Liver (tissue), 9 donors: ENCODE results near the gene NOX4. TPM values are rescaled to one million over a fixed set of nuclear protein-coding genes. Genes with fewer than 3 reads are reported as not detected.

ENCODE experiments used
- DNase-seq: peaks from one replicate; pipeline ENCODE4 v3.0.0-alpha.2; 2017; ENCODE audit warnings: low spot score
- H3K27ac ChIP-seq, 2 donors: one replicate each; pipeline ENCODE4 v1.7.0; 2013; ENCODE audit warnings: inconsistent platforms in 2 of 2, low read length in 2 of 2, control low read depth in 1 of 2, low read depth in 1 of 2, mild to moderate bottlenecking in 1 of 2
- H3K27me3 ChIP-seq, 4 donors: one replicate each; pipeline versions ENCODE4 v1.6.1 to v1.7.0; 2013; ENCODE audit warnings: low read length in 3 of 4, inconsistent platforms in 1 of 4, mild to moderate bottlenecking in 1 of 4, moderate library complexity in 1 of 4; ENCODE audit not compliant: control insufficient read depth in 4 of 4, insufficient read depth in 4 of 4
- H3K36me3 ChIP-seq, 4 donors: one replicate each; pipeline versions ENCODE4 v1.6.1 to v1.7.0; 2013; ENCODE audit warnings: low read length in 3 of 4, mild to moderate bottlenecking in 3 of 4, low read depth in 1 of 4, moderate library complexity in 1 of 4; ENCODE audit not compliant: control insufficient read depth in 4 of 4, insufficient read depth in 3 of 4
- H3K4me1 ChIP-seq, 4 donors: one replicate each; pipeline versions ENCODE4 v1.6.1 to v1.7.0; 2013; ENCODE audit warnings: low read length in 3 of 4, mild to moderate bottlenecking in 3 of 4, moderate library complexity in 1 of 4; ENCODE audit not compliant: control insufficient read depth in 4 of 4, insufficient read depth in 4 of 4
- H3K4me3 ChIP-seq, 3 donors: one replicate each; pipeline versions ENCODE4 v1.6.1 to v1.7.0; 2013; ENCODE audit warnings: low read length in 3 of 3, control low read depth in 1 of 3, low read depth in 1 of 3, mild to moderate bottlenecking in 1 of 3
- H3K9ac ChIP-seq, 2 donors: one replicate each; pipeline ENCODE4 v1.7.0; 2013; ENCODE audit warnings: low read length in 2 of 2, mild to moderate bottlenecking in 2 of 2, moderate library complexity in 2 of 2, control low read depth in 1 of 2, low read depth in 1 of 2
- H3K9me3 ChIP-seq, 4 donors: one replicate each; pipeline versions ENCODE4 v1.6.1 to v1.7.0; 2013; ENCODE audit warnings: low read length in 3 of 4; ENCODE audit not compliant: control insufficient read depth in 4 of 4
- ATF3 ChIP-seq: IDR thresholded peaks from 2 replicates; pipeline ENCODE4 v1.6.1; 2016; ENCODE audit warnings: antibody characterized with exemption
- CTCF ChIP-seq: fragments of 150-350 bp; IDR thresholded peaks from 2 replicates; pipeline ENCODE4 v1.5.1; 2017; ENCODE audit warnings: improper control_type of control experiment, low read depth, low read length; ENCODE audit not compliant: missing input control
- EGR1 ChIP-seq, 2 donors: IDR thresholded peaks; 2 replicates each; pipeline ENCODE4 v1.6.1; 2016 to 2018; ENCODE audit warnings: antibody characterized with exemption in 2 of 2, low read depth in 2 of 2
- FOXA1 ChIP-seq: IDR thresholded peaks from 2 replicates; pipeline ENCODE4 v1.6.1; 2016; ENCODE audit warnings: antibody characterized with exemption
- FOXA2 ChIP-seq: IDR thresholded peaks from 2 replicates; pipeline ENCODE4 v1.6.1; 2016; ENCODE audit warnings: antibody characterized with exemption
- GABPA ChIP-seq, 2 donors: IDR thresholded peaks in 1 of 2; conservative IDR thresholded peaks in 1 of 2; 2 replicates each; pipeline ENCODE4 v1.6.1; 2016; ENCODE audit warnings: antibody characterized with exemption in 2 of 2, mild to moderate bottlenecking in 1 of 2, moderate library complexity in 1 of 2
- HNF4A ChIP-seq, 2 donors: conservative IDR thresholded peaks; 2 replicates each; pipeline ENCODE4 v1.6.1; 2016; ENCODE audit warnings: antibody characterized with exemption in 2 of 2, mild to moderate bottlenecking in 2 of 2
- HNF4G ChIP-seq: IDR thresholded peaks from 2 replicates; pipeline ENCODE4 v1.6.1; 2016; ENCODE audit warnings: antibody characterized with exemption
- JUND ChIP-seq, 2 donors: IDR thresholded peaks; 2 replicates each; pipeline ENCODE4 v1.6.1; 2016; ENCODE audit warnings: antibody characterized with exemption in 2 of 2
- MAX ChIP-seq: IDR thresholded peaks from 2 replicates; pipeline ENCODE4 v1.6.1; 2016; ENCODE audit warnings: antibody characterized with exemption
- NR2F2 ChIP-seq: IDR thresholded peaks from 2 replicates; pipeline ENCODE4 v1.6.1; 2016; ENCODE audit warnings: antibody characterized with exemption
- RAD21 ChIP-seq, 2 donors: IDR thresholded peaks; 2 replicates each; pipeline ENCODE4 v1.6.1; 2016; ENCODE audit warnings: antibody characterized with exemption in 2 of 2, mild to moderate bottlenecking in 2 of 2
- REST ChIP-seq: IDR thresholded peaks from 2 replicates; pipeline ENCODE4 v1.6.1; 2016; ENCODE audit warnings: antibody characterized with exemption, mild to moderate bottlenecking
- RXRA ChIP-seq, 2 donors: IDR thresholded peaks; 2 replicates each; pipeline ENCODE4 v1.6.1; 2017 to 2018; ENCODE audit warnings: antibody characterized with exemption in 2 of 2, mild to moderate bottlenecking in 1 of 2
- SP1 ChIP-seq: IDR thresholded peaks from 2 replicates; pipeline ENCODE4 v1.6.1; 2018; ENCODE audit warnings: antibody characterized with exemption, mild to moderate bottlenecking
- TAF1 ChIP-seq: conservative IDR thresholded peaks from 2 replicates; pipeline ENCODE4 v1.6.1; 2016; ENCODE audit warnings: antibody characterized with exemption, mild to moderate bottlenecking
- YY1 ChIP-seq: IDR thresholded peaks from 2 replicates; pipeline ENCODE4 v1.6.1; 2016; ENCODE audit warnings: antibody characterized with exemption, mild to moderate bottlenecking
- ZBTB33 ChIP-seq: IDR thresholded peaks from 2 replicates; pipeline ENCODE4 v1.6.1; 2016; ENCODE audit warnings: antibody characterized with exemption
- WGBS: extraction: QIAGEN DNeasy Blood & Tissue Kit; methylation state at CpG from one replicate; pipeline ENCODE4 v1.1.7; 2013; 5-methylcytosine and 5-hydroxymethylcytosine counted together
- polyA plus RNA-seq, 2 donors: library from polyadenylated mRNA; stranded (reverse) in 1 of 2; unstranded in 1 of 2; fragments of 200-250 nt in 1 of 2; fragments of >200 nt in 1 of 2; fragmentation: Nextera tagmentation in 1 of 2; extraction: Ambion mirVana in 1 of 2; gene quantifications; one replicate each; pipeline versions ENCODE4 v1.2.1 to v1.2.3, GENCODE V29; 2013 to 2015
- total RNA-seq, 2 donors: library from RNA; depleted of rRNA; stranded (reverse); fragments of >200 nt; gene quantifications; one replicate each; pipeline ENCODE4 v1.2.3, GENCODE V29; 2014
- donor health status: healthy.
- donor health status: healthy.
- donor health status: healthy.
- donor health status: healthy.
- donor health status: healthy.

NOX4 gene
- total and polyA plus RNA-seq, 4 donors: 0.07 to 0.29 (median 0.19) TPM; not detected in 1

GRCh38 chr11:89447845-89448244, 43.3 kb downstream of the NOX4 start:
- no peak for DNase-seq
- Histone ChIP-seq H3K4me1 (no peaks in the 10 kb centered on the region), H3K4me3 (no peak overlapping the region), H3K36me3 (no peaks in the 10 kb centered on the region), H3K9ac (no peak overlapping the region), H3K27me3 (no peaks in the 10 kb centered on the region), H3K27ac (no peak overlapping the region), H3K9me3 (peaks cover 0 to 3% (median 0%) of the 10 kb centered on the region in 4 donors)
- TF ChIP-seq FOXA2: no peak
- TF ChIP-seq RXRA (IDR thresholded peaks at IDR 0.05): no peak
- TF ChIP-seq HNF4A (conservative IDR thresholded peaks at IDR 0.05): no peak

- H3K9ac ChIP-seq: no peak overlapping the region
- no peak overlapping the region for H3K27ac ChIP-seq
- no peaks in the 10 kb centered on the region for H3K4me1 ChIP-seq
- H3K27me3 ChIP-seq: no peaks in the 10 kb centered on the region
- no peak for TF ChIP-seq HNF4G
- TF ChIP-seq SP1: no peak
- no peak for TF ChIP-seq JUND (IDR thresholded peaks at IDR 0.05)
- no peak for TF ChIP-seq MAX
- no peak for TF ChIP-seq ATF3
- TF ChIP-seq RAD21 (IDR thresholded peaks at IDR 0.05): no peak
- TF ChIP-seq FOXA2: no peak
- TF ChIP-seq CTCF: no peak
- no peak for TF ChIP-seq TAF1
- TF ChIP-seq RXRA (IDR thresholded peaks at IDR 0.05): no peak
- no peak for TF ChIP-seq YY1
- TF ChIP-seq REST: no peak
- no peak for TF ChIP-seq HNF4A (conservative IDR thresholded peaks at IDR 0.05)
- no peak for TF ChIP-seq EGR1 (IDR thresholded peaks at IDR 0.05; ENCODE audit: low read depth in 2 of 2)
- no peak for TF ChIP-seq GABPA (IDR thresholded peaks at IDR 0.05 in 1 of 2, conservative IDR thresholded peaks at IDR 0.05 in 1 of 2)
- TF ChIP-seq FOXA1: no peak
- TF ChIP-seq ZBTB33: no peak
- TF ChIP-seq NR2F2: no peak
- H3K9me3 ChIP-seq: peaks cover 0 to 3% (median 0%) of the 10 kb centered on the region in 4 donors
- 79% methylated on average over 5 of the region's 5 CpGs for WGBS
- DNase-seq: no peak
- no peak overlapping the region for H3K4me3 ChIP-seq
- no peaks in the 10 kb centered on the region for H3K36me3 ChIP-seq
Observed at GRCh38 chr11:89443361-89444322, 47.5 kb downstream of the NOX4 start.
